ENCODE data around the gene FOSL2.
A peak's percentile ranks its signal among the peaks of the same experiment; 100 is the strongest.

FOSL2 gene

DNA sequence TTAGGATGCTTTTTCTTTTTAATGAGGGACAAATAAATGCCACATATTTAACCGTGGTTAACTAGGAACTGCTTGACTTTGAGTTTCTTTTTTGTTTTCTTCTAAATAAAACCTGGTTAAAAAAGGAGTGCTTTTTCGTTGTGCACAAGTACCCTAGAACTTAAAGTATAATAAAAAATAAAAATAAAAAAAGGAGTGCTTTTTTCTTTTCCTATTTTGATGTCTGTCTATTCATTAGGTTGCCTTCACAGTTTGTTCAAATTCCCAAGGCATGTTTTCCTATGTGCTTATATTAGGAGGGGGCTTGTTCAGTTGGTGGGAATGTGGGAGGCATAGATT lies 4.4 kb downstream of the FOSL2 start:
- no peak for DNase-seq

DNA sequence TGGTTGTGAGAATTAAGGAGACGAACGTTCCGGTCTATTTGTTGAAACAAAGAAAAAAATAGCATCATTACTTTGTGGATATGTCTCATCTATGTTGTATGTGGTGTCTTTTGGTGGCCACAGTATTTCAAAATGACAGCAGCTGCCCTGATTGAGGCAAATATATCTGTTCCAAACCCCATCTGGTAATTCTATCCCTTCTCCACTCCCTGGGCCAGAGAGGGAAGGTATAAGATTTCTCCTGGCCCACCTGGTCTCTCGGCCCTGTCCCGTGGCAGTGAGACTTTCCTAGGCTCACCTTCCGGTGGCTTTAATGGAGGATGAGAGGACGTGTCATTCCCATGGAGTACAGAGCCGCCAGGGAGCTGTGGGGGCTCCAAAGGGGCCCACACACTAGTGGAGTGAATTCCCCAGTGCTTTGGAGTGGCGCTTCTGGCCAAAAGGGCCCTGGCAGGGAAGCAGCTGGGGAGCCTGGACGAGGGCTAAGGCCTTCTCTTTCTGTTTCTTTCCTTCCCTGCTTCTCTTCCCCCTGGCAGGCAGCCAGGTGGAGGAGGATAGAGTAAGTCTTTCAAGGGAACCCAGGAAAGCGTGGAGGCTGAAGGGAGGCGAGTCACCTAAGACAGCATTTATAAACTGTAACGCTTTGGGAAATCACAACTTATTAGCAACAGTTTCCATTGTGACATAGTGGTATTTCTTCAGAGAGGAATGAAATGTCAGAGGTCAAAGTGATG lies 5.6 kb downstream of the FOSL2 start:
- DNase-seq = no peak

DNA sequence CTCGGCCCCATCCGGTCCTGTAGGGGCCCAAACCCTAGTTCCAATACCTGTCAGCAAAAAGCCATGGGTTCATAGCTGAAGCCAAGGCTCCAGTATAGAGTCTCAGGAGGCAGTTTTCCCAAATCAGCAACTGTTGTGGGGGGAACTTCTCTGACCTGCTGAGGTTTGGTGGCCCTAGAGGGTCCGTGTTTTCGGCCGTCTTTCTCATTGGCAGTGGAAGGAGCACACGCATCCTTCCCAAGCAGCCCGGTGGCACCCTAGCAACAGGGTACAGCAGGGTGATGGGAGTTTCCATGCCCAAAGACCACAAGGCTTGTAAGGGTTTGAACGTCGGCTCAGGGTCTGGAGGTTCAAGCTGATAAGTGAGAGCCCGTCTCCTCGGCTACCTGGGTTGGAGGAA lies 6.6 kb downstream of the FOSL2 start:
- DNase-seq = no peak

DNA sequence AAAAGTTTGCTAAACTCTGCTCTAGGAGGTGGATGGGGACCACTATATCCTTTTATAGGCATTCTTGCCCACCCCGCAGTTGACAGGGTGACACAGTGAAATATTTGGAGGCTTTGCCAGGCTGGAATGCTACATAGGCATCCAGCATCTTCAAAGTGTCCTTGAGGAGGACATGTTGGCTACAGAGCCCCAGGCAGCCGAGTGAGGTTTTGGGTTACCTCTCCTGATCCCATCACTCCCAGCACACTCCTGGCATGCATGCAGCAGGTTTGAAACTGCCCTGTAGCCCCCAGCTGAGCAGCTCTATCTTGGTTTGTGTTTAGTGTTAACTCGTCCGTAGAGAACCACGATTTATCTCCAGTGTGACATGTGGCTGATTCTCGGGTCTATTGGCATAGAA lies 7.3 kb downstream of the FOSL2 start:
- DNase-seq = no peak

DNA sequence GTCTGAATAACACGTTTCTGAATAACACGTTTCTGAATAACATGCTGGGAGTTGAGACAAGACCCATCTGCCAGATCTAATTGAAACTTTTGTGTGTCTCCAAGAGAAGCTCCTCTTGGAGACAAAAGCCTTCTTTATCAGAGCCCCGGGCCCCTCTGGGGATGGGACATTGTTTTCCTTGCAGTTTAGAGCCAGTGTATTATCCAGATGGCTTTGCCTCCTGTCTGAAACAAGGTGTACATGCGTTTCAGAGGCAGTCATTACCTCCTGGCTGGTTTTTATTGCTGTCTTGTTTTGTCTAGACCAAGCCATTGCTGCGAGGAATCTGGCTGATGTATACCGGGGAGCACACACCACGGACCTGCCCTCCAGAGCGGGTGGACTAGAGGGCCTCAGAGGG lies 7.8 kb downstream of the FOSL2 start:
- peak; percentile 56 for DNase-seq

DNA sequence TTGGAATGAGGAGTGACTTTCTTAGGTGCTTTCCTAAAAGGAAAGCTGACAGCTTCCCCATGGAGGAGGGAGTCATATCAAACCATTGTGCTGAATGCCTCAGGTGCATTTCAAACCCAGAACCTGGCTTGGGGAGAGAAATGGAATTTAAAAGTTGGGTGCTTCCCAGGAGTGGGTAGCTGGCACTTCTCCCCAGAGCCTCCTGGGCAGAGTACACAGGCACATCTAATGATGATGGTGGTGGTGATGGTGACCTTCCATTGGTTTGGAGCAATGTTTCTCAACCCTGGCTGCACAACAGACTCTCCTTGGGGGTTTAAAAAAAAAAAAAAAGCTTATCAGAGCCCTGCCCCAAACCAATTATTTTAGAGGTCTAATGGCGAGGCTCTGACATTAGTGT lies 8.3 kb downstream of the FOSL2 start:
- no peak for DNase-seq

DNA sequence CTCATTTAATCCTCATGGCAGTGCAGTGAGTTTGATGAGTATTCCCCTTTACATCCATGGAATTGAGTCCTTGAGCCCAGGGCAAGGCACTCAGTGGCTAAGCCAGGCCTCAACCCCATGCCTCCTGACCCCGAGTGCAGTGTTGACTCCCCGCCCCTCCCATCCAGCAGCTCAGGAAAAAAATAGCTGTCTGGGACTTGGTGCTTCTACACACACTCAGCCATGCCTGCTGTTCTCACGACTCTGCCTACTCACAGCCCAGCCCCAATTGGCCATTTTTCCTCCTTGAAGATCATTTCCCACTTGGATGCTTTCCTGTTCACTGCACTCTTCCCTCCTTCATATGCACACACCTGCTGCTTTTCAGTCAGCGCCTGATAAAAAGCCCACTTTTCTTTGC lies 8.8 kb downstream of the FOSL2 start:
- DNase-seq = no peak

DNA sequence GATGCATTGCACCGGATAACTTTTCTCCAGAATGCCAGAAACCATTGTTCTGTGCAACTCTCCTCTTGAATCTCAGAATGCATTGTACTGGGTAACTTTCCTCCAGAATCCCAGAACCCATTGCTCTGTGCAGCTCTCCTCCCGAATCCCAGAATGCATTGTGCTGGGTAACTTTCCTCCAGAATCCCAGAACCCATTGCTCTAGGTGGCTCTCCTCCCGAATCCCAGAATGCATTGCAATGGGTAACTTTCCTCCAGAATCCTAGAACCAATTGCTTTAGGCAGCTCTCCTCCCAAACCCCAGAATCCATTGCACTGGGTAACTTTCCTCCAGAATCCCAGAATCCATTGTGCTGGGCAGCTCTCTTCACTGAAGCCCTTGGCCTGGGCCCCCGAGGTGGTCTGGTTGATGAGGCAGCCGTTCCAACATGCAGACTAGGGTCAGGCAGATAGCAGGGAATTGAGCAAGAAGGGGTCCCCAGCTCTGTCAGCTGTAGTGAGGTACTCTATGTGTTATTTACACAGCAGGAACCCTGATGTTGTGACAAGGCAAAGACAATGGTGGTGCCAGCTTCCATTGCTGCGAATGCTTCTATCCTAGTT lies 9.4 kb downstream of the FOSL2 start:
- no peak for DNase-seq

DNA sequence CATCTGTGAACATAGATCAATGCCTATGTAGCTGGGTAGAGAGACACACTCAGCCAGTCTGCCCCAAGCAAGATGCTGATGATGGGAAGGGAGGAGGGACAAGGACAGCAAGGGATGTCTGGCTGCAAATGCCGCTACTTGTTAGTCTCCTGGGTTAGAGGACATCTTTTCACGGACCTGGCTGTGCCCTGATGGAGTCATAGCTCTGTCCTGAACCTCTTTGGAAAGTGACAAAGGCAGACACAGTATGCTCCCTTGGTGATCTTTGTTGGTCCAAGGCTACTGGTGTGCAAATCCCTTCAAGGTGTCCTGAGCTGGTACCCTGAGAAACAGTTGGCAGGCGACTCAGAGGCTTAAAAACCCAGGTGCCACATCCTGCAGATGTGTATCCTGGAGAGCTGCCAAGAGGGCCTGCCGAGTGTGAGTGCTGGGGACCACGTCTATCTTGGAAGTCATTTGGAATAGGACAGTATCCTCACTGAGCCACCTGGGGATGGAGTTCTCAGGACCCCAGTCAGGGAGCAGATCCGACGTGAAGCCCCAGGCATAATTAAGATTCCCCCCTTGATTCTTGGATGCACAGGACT lies 10.8 kb downstream of the FOSL2 start:
- DNase-seq = peak; percentile 7

DNA sequence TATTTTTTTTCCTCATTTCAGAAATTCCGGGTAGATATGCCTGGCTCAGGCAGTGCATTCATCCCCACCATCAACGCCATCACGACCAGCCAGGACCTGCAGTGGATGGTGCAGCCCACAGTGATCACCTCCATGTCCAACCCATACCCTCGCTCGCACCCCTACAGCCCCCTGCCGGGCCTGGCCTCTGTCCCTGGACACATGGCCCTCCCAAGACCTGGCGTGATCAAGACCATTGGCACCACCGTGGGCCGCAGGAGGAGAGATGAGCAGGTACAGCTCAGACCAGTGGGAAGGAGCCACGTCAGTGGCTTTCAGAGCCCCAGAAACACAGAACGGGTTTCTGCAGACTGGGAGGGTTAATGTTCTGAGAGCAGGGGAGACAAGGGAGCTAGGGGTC lies 11.4 kb downstream of the FOSL2 start:
- DNase-seq = no peak

DNA sequence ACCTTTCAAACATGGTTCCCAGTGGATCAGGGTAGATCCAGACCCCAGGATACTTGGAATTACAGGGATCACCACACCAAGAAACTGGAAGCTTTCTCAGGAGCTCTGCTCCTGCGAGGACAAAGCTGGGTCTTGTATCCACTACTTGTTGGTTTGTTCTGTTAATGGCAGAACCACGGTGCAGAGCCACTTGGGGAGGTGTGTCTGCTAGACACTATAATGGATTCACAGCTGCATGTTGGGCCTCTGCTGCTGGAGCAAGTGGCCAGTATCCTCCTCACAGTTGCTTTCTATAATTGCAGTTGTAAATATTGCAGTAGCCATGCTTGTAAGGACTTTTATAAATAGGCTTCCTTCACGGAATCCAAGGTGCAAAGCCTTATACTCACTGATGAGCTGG lies 12.9 kb downstream of the FOSL2 start:
- no peak for DNase-seq

DNA sequence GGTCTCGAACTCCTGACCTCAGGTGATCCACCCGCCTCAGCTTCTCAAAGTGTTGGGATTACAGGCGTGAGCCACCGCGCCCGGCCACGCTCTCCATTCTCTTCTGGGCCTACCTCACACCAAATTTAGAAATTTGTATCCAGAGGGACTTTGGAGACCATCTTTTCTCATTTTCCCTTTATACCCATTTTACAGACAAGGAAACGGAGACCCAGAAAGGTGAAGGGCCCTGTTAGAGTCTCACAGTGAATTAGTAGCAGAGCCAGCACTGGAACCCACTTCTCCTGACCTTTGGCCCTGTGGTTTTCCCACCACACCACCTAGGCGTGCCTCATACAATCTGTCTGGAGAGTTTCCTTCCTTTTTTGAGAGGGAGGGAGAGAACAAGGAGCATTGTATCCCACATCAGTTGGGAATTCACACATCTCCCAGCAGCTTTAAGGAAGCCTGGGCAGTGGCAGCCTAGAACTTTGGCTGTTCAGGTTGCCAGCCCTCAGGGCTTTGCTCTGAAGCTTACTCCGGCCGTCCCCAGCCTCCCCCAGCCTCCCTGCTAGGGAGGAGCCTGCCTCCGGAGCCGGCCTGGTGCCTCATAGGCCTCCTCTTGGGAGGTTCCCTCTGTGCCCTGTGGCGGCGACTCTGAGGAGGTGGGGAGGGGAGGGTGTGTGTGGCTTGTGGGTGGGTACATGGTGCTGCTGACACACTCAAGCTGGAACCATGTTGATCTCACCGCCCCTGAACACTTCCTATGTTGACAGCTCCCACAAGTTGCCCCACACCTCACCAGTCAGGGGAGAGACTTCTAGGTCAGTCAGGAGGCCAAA lies 13.8 kb downstream of the FOSL2 start:
- DNase-seq = no peak

DNA sequence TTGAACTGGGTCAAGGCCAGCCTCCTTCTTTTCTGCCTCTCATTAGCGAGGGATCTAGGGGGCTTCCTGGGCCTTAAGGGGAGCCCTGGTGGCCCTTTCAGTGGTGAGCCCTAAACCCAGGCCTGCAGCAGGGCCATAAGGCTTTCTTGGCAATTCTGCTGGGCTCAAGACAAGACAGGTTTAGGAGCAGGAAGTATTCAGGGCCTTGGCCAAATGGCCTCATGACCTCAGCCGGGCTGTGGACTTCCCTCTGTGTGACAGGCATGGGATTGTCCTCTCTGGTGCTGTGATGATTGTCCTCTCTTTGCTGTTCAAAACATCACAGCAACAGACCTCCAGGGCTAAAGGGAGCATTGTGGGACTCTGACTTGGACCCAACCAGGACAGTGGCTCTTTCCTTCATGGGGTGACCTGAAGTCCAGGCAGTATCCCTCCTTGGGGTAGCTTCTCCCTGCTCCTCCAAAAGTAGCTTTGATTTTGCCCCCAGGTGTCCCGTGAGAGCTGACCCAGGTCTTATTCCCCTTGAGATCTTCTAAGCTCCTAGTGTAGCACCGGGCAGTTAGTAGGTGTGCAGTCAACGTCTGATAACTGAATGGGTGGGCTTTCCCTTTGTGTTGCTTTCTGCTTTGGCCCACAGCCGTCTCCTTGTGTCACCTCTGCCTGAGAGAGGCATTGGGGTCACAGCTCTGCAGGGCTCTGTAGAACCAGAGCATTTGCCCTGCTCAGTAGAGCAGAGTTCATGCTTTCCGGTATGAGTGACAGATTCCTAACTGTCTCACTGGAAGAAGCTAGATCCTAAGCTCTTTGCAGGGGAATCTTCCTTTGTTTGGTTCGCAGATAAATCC lies 14.7 kb downstream of the FOSL2 start:
- no peak for DNase-seq

DNA sequence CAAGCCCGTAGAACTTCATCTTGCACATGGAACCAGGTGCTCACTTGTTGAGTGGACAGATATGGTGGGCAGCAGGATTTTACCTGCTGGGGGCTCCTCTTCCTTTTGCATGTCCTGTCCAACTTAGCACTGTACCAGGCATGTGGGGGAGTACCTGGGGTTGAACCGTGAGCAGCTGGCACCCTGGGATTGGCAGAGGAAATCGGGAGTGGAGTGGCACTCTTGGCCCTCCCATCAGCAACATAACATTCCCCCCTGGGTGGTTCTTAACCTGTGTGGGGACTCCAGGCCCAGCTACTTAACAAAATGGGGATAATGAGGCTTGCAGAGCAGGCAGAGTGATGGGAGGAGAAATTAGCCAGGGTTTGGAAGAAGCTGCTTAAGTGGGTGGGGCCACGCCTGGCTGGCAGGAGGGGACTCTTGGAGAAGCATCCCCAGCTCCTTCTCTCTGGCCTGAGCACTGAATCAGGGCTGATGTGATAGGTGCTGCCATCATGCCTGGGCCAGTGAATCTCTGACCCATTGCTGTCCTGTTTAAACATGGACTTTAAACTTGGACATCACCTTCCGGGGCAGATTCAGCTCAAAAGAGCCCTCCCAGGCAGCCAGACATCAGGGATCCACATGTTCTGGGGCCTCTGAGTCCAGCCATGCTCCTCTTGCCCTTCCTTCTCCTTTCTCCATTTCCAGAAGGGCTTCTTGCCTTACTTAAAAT lies 15.5 kb downstream of the FOSL2 start:
- DNase-seq = no peak

DNA sequence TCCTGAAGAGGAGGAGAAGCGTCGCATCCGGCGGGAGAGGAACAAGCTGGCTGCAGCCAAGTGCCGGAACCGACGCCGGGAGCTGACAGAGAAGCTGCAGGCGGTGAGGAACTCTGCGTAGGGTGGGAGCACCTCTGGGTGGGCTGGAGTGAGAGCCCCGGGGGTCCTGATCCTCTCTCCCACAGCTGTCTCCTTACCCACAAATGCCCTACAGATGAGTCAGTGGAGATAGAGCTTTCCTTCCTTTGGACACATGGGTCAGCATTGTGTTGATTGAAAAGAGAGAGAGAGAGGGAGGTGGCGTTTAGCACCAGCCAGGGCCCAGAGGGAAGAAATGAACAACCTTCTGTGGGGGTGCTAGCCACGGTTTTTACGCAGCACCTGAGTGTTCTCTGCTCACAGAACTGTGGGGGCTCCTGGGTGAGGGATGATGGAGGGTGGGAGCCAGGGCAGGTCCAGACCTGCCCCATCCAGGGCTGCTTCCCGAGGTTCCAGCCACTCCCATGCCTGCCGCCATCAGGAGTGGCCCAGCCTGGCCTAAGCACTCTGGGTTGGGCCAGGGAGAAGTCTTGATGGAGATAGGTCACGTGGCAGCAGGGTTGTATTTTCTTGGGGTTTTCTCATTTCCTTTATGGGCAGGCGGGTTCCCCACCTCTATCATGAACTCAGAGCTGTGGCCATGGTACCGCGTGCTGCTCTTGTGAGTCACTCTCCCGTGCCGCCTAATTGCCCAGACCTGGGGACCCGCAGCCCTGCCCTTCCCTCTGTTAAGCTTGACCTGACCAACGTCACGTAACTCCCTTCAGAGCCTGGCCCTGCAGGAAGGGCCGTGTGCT lies 16.3 kb downstream of the FOSL2 start:
- no peak for DNase-seq

DNA sequence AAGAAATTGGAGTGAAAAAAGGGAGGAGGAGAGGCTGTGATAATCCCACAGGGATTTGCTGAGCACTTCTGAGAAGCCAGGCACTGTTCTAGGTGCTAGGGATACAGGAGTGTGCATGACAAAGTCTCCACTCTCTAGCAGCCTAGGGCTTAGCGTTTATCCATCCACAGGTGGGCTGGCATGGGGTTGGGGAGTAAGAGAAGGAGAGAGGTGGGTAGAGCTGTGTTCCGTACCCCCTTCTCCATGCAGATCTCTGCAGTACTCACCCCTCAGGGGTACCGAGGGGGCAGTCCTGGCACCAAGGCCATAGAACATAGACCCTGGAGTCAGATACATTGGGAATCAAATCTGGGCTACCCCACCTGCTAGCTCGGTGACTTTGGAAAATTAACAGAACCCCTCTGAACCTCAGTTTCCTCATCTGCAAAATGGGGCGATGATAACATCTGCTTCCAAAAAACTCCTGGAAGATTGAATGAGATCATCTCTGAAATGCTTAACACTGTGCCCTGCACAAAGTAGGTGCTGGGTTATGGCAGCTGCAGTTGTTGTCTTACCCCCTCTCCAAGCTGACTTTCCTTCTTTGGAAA lies 18.6 kb downstream of the FOSL2 start:
- no peak for DNase-seq

DNA sequence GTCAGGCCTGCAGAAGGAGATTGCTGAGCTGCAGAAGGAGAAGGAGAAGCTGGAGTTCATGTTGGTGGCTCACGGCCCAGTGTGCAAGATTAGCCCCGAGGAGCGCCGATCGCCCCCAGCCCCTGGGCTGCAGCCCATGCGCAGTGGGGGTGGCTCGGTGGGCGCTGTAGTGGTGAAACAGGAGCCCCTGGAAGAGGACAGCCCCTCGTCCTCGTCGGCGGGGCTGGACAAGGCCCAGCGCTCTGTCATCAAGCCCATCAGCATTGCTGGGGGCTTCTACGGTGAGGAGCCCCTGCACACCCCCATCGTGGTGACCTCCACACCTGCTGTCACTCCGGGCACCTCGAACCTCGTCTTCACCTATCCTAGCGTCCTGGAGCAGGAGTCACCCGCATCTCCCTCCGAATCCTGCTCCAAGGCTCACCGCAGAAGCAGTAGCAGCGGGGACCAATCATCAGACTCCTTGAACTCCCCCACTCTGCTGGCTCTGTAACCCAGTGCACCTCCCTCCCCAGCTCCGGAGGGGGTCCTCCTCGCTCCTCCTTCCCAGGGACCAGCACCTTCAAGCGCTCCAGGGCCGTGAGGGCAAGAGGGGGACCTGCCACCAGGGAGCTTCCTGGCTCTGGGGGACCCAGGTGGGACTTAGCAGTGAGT lies 19.4 kb downstream of the FOSL2 start:
- no peak for DNase-seq

DNA sequence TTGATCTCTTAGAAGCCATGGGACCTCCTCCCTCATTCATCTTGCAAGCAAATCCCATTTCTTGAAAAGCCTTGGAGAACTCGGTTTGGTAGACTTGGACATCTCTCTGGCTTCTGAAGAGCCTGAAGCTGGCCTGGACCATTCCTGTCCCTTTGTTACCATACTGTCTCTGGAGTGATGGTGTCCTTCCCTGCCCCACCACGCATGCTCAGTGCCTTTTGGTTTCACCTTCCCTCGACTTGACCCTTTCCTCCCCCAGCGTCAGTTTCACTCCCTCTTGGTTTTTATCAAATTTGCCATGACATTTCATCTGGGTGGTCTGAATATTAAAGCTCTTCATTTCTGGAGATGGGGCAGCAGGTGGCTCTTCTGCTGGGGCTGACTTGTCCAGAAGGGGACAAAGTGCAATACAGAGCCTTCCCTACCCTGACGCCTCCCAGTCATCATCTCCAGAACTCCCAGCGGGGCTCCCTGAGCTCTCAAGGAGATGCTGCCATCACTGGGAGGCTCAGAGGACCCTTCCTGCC lies 20.0 kb downstream of the FOSL2 start:
- no peak for DNase-seq

DNA sequence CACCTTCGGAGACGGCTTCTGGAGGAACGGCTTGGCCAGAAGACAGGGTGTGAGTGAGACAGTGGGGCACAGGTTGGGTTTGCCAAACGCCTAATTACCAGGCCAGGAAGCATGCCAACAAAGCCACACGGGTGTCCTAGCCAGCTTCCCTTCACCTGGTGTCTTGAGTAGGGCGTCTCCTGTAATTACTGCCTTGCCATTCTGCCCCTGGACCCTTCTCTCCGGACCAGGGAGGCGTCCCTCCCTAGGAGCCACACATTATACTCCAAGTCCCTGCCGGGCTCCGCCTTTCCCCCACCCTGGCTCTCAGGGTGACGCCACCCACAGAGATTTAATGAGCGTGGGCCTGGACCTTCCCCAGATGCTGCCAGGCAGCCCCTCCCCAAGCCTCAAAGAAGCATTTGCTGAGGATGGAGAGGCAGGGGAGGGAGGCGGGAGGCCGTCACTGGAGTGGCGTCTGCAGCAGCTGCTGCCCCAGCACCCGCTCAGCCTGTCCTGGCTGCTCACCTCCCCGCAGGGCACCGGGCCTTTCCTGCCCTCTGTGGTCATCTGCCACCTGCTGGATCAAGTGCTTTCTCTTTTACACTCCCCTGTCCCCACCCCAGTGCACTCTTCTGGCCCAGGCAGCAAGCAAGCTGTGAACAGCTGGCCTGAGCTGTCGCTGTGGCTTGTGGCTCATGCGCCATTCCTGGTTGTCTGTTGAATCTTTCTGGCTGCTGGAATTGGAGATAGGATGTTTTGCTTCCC lies 20.7 kb downstream of the FOSL2 start:
- peak; percentile 96 for DNase-seq

Data from NCI-H146 (cell line).